LoVo (cell line): ENCODE measurements around the gene SPRED1.
A peak's percentile ranks its signal among the peaks of the same experiment; 100 is the strongest.
"Not testable (repeated sequence)": the region's sequence is repeated elsewhere in the genome, so short reads cannot be mapped to it uniquely, and the experiment has no call there.

Experiments
- DNase-seq: peaks from one replicate; pipeline ENCODE4 v3.0.0-alpha.2; 2016; ENCODE audit warnings: low spot score

Gene SPRED1

GRCh38 chr15:38231436-38231835 lies 21.2 kb upstream of the SPRED1 start:
- DNase-seq: no peak

DNA sequence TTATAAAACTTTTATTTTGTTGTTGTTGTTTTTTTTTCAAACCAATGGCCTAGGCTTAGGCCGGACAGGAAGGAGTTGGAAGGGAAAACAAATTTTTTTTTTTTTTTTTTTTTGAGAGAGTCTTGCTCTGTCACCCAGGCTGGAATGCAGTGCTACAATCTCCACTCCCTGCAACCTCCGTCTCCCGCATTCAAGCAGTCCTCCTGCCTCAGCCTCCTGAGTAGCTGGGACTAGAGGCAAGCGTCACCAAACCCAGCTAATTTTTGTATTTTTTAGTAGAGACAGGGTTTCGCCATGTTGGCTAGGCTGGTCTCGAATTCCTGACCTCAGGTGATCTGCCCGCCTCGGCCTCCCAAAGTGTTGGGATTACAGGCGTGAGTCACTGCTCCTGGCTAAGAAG lies 15.6 kb upstream of the SPRED1 start:
- not testable (repeated sequence) for DNase-seq

GRCh38 chr15:38238311-38238710 lies 14.3 kb upstream of the SPRED1 start:
- no peak for DNase-seq

DNA sequence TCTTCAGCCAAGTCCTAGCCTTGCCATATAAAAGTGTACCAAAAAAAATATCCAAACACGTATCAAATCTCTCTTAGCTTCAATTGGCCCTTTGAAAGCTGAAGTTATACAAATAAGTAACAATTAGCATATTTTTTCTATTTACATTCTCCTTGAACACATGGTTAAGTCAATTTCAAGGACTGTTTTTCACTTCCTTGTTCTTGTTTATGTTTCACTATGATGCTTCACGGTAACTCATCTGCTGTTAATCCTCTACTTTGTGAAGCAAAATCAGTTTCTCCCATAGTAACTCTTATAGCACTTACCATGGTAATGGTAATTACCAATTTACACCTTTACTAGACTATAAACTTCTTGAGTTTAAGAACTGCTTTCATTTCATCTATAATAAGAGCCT lies 10.6 kb upstream of the SPRED1 start:
- DNase-seq: no peak

GRCh38 chr15:38243278-38244055 lies 9.2 kb upstream of the SPRED1 start:
- no peak for DNase-seq

- DNase-seq: no peak
Observed at GRCh38 chr15:38247336-38247735, 5.3 kb upstream of the SPRED1 start.

DNA sequence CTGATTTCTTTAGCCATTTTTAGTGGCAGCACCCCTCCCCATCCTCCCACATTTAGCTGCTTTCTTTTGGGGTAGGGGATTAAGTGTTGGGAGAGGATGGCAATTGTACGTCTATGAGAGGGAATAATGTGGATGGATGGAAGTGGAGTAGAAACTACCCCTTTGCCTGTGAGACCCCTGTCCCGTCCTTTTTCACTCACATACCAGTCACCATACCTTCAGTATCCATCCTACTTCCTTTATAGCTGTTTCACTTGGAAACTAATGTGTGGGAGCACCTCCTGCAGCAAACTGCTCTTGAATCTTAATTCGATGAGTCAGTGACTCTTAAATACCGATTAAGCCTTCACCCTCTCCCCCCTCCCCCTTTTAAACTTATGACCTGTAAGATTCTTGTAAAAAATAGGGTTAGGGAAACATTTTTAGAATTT lies 730 bp downstream of the SPRED1 start:
- DNase-seq: peak; percentile 50

- DNase-seq: peak; percentile 65
Observed at GRCh38 chr15:38254051-38254883, 1.6 kb downstream of the SPRED1 start.

DNA sequence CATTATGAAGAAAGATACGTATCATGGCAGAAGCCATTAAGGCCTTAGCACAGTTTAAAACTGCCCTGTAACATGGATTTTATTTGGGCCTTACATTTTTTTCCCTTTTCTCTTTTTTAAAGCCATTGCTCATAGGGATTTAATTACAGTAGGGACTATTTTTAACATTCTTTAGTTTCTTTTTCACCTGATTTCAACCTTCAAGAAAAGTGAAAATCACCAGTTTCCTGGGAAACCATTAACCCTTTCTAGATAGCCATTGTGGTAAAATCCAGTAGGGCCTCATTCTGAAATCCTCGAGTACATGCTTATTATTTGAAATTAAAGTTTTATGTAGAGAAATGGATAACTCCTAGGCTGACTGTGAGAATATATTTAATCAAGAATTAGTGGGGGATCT lies 3.1 kb downstream of the SPRED1 start:
- DNase-seq: no peak

DNA sequence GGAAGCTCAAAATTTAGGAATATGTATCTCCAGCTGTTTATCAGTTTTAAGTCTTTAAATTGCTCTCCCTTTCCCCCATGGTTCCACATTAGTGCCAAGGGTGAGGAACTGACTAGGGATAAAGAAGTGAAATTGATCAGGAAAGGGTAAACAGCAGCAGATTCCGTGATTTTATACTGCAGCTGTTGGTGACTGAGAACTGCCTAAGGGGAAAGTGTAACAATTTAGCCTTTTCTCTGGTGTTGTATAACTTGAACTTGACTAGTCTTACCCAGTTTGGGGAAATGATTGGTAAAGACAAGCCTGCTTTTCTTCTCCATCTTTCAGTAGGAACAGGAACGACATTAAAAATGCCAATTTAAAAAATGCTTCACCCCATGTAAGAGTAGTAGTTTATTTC lies 5.0 kb downstream of the SPRED1 start:
- DNase-seq: no peak

- no peak for DNase-seq
Observed at GRCh38 chr15:38259134-38259533, 6.5 kb downstream of the SPRED1 start.

GRCh38 chr15:38260077-38260476 lies 7.4 kb downstream of the SPRED1 start:
- DNase-seq: no peak

DNA sequence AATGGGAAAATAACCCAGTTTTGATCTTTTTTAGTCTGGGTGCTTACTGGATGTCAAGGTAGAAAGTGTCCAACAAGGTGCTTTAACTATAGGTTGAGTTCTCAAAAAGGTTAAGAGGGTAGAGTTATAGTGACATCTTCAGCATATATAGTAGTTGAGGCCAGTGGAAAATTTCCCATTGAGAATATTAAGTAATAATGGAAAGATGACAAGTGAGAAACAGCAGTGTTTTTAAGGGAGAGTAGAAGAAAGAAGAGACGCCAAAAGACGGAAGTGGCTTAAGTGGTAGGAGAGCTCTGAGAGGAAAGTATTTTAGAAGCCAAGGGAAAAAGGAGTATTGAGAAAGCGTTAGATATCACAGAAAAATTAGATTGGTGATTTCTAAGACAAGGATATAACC lies 10.6 kb downstream of the SPRED1 start:
- DNase-seq: no peak

DNA sequence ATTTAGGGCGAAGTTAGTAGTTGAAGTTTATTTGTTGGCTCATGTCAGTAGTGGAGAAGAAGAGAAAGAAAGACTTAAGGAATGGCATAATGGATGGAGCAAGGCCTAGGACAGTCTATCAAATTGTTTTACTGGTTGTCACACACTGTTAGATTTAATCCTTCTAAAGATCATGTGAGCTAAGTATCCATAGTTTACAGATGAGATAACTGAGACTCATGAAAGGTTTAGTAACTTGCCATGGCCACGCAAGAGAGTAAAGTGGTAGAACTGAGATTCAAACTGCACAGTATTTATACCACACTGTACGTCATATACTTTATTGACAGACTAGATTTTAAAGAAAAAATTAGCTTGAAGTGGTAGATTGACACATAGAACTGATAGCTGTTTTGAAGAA lies 11.4 kb downstream of the SPRED1 start:
- no peak for DNase-seq

DNA sequence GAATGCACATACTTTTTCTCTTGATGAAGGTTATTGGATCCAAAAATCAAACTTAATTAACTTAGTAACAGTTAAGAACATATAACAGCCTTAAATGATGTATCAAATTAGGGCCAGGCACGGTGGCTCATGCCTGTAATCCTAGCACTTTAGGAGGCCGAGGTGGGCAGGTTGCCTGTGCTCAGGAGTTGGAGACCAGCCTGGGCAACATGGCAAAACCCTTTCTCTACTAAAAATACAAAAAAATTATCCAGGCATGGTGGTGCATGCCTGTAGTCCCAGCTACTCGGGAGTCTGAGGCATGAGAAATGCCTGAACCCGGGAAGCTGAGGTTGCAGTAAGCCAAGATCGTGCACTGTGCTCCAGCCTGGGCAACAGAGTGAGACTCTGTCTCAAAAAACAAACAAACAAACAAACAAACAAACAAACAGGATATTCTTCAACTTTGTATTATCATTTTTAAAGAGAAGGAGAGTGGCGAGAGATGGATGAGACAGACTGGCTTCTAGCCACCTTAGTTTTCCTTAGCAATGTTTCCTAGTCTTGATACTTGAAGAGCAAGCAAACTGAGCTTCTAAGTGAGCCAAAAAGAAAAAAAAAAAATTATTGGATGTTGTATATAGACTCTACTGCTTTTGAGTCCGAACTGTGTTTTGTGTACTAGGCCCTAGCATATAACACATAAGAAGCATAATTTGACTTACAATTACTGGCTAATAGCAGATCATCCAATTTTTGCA lies 13.8 kb downstream of the SPRED1 start:
- DNase-seq: no peak

GRCh38 chr15:38267421-38268022 lies 14.9 kb downstream of the SPRED1 start:
- no peak for DNase-seq

DNA sequence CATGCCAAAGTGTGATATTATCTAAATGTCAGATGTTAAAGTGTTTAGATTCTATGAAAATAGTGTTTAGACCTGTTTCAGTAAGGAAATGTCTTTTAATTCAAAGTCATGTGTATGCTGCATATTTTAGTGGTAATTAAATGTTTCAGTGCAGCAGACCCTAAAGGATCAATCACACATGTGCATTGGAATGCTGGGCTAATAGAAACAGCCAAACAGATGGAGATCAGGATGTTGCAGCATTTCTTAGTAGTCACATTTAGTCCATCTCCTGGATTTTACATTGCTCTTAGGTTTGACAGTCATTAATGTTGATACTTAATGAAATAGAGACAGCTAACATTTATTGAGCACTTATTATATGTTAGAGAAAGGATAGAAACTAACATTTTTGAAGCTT lies 18.5 kb downstream of the SPRED1 start:
- DNase-seq: no peak

- DNase-seq: no peak
Observed at GRCh38 chr15:38271895-38272294, 19.3 kb downstream of the SPRED1 start.

DNA sequence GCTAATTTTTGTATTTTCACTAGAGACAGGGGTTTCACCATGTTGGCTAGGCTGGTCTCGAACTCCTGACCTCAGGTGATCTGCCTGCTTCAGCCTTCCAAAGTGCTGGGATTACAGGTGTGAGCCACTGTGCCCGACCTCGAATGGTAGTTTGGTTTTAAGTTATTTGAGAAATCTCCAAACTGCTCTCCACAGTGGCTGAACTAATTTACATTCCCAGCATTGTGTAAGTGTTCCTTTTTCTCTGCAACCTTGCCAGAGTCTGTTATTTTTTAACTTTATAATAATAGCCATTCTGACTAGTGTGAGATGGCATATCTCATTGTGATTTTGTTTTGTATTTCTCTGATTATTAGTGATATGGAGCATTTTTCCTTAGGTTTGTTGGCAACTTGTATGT lies 19.8 kb downstream of the SPRED1 start:
- DNase-seq: not testable (repeated sequence)

GRCh38 chr15:38274135-38274534 lies 21.5 kb downstream of the SPRED1 start:
- DNase-seq: no peak

DNA sequence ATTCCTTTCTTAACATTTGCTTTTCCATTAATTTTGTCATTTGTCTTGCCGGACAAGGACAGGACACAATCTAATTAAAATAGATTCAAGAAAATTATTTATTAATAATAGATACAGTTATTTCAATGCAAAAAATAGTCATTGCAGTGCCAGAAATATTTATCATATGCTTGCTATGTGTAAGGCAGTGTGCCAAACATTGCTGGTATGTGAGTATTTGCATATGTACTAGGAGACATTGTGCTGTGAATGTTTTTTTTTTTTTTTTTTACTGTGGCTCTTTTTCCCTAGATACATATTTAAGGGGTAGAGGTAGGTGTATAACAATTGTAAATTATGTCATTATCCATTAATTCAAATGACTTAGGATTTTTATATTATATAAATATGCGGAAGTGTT lies 23.3 kb downstream of the SPRED1 start:
- no peak for DNase-seq

DNA sequence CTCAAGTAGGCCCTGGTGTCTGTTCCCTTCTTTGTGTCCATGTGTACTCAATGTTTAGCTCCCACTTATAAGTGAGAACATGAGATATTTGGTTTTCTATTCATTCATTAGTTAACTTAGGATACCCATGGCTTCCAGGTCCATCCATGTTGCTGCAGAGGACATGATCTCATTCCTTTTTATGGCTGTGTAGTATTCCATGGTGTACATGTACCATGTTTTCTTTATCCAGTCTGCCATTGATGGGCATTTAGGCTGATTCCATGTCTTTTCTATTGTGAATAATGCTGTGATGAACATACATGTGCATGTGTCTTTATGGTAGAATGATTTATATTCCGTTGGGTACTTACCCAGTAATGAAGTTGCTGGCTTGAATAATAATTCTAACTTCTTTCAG lies 24.6 kb downstream of the SPRED1 start:
- DNase-seq: not testable (repeated sequence)
